CD4-positive, alpha-beta T cell treated with Interferon gamma for 1 hour (primary cell): Measurements from ENCODE around the gene MAPK9.

Experiments
- DNase-seq: peaks from one replicate; pipeline ENCODE4 v3.0.0-alpha.2; 2020

Gene MAPK9

DNA sequence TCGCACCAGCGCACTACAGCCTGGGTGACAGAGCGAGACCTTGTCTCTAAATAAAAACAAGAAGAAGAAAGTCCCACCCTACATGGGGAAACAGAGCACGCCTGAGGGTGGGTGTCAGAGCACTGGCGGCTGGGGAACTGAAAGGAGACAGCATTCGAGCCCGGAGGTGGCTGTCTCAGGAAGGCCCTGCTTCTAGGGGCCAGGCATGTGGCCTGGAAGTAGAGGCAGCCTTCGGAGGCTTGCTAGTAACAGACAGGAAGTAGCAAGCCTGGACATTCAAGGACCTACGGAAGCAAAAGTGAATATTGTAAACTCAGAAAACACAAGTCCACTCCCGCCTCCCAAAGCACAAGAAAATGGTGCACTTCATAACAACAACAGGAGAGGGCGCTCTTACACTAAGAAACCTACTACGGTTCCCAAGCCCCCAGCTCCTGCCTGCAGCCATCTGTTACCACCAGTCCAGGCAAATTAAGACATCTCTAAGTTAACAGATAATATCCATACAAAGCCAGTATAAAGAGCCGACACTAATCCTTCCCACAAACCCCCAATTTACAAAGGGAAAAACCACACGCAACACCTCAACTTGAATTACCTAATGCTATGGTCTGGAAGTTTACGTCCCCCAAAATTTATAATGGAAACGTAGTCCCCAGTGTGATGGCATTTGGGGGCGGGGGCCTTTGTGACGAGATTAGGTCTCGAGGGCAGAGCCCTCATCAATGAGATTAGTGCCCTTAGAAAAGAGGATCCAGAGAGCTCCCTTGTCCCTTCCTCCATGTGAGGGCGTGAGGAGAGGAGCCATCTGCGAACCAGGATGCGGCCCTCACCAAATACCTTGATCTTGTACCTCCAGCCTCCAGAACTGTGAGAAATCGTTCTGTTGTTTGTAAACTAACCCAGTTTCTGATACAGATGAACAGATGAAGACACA lies 90.6 kb downstream of the MAPK9 start:
- DNase-seq = no peak

DNA sequence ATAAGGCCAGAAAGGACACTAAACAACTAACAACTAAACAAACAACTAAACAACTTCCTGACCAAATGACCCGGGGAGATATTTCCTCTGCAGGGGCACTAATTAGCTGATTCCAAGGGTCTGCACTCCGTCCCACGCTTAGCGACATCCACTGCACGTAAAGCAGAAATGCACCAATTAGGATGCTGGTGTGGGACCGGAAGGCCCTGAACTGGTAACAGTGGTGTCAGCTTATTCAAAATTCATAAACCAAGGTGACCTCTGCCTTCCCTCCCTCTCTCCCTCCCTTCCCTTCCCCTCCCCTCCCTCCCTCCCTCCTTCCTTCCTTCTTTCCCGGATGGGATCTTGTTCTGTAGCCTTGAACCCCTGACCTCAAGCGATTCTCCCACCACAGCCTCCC lies 92.5 kb downstream of the MAPK9 start:
- no peak for DNase-seq

DNA sequence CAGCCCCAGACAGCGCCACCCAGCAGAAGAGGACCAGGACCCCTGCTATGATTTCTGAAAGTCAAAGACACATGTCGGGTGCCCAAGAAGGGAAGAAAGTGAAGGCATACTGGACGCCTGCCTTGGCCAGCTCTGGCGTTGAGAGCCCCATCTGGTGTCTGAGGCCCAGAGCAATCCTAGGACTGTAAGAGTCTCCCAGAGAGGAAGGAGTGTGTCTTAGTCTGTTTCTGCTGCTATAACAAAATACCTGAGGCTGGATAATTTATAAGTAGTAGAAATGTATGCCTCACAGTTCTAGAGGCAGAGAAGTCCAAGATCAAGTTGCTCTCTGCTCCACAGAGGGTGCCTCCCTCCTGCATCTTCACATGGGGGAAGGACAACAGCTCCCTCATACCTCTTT lies 93.7 kb downstream of the MAPK9 start:
- DNase-seq = no peak

DNA sequence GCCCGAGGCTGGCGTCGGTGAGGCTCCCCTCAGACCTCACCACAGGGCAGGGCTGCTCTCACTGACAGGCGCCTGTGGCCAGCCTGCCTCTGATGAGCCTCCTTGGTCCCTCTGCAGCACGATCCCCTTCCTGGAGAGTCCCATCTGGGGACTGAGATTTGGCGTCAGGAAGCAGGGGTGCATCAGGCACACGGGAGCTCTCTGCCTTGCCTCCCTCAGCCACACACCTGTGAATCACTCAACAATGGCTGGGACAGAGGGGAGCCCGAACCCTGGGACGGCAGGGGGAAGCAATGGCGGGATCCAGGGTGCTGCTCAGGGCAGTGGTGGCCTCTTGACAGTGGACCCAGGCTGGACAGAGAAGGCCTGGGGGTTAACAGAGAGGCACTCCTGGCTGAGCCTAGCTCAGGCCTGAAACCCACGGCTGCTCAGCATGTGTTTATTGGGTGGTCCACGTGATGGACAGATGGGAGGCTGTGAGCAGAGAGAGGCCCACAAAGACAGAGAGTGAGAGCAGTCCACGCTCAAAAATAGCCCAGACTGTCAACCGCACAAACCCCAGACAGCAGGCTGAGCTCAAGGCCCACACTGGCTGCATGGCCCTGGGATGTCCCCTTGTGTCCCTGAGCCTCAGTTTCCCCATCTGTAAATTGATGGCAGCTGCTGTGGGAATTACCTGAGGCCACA lies 94.7 kb downstream of the MAPK9 start:
- DNase-seq = no peak

DNA sequence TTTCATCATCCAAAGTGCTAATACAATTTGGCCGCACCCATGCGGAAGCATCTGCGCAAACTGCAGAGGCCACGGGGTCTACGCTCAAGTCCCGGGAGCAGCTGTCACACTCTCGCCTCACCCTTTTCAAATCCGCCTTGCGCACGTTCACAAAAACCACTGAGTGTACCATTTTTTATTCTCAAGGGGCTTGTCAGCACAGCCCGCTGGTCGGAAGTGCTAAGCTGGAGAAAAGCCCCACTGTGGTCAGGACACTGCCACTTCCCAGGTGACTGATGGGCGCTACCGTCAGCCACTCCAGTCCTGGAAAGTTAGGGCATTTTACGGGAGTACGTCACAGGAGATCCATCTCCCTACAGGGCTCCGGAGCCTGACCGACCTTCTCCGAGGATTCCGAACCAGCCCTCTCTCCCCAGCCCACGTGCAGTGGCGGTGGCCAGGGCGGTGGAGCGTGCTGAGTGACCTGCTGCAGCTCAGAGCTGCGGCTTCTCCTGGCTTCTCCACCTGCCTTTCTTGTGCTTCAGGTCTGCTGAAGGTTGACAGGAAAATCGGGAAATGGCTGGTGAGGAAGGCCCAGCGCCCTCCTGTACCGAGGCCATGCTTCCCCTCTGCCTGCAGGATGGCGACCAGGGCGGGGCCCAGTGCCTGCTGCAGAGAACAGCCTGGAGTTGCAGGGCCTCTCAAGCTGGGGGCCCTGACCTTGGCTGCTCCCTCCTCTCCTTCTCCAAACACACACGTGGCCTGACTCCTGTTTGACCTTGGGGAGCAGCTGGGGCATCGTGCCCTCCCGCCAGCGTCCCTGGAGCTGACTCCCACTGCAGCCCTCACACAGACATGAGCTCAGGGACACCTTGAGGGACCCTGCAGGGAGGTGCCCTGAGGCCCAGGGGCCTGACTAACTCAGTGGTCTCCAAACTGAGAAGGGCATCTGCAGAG lies 97.2 kb downstream of the MAPK9 start:
- DNase-seq = no peak

DNA sequence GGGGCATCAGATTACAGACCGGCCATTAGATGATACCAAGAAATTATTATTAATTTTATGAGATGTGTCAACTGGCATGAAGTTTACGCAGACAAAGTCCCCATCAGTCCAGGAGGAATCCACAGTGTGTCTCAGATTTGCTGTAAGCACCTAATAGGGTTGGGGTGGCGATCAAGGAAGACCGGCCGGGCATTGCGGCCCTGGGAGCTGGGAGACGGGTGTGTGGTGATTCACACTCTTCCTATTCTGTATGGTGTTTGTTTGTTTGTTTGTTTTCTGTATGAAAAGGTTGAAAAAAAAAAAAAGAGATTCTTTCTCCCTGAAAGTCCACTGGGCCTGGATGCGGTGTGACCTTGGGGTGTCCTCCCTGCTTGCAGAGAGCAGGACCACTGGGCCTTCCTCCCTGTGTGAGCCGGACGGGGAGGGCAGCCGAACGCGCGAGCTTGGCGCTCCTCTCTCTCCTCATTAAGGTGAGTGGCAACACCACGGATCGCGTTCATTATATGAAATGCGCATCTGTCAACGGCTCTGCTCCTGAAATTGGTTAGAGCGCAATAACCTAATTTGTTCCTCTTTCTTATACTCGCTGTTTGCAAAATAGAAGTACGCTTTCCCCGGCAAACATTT lies 98.0 kb downstream of the MAPK9 start:
- no peak for DNase-seq

DNA sequence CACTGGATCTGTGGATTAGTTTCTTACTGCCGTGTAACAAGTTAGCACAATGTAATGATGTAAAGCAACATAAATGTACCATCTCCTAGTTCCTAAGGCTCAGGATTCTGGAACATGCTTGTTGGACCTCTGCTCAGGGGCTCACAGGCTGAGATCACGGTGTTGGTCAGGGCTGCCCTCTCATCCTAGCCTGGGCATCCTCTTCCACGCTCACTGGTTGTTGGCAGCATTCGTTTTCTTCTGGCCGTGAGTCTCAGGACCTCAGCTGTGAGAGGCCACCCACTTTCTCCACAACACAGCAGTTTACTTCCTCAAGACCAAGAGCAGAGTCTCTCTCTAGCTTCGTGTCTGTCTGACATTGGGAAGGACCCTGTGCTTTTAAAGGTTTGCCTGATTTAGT lies 100.2 kb downstream of the MAPK9 start:
- DNase-seq = no peak

DNA sequence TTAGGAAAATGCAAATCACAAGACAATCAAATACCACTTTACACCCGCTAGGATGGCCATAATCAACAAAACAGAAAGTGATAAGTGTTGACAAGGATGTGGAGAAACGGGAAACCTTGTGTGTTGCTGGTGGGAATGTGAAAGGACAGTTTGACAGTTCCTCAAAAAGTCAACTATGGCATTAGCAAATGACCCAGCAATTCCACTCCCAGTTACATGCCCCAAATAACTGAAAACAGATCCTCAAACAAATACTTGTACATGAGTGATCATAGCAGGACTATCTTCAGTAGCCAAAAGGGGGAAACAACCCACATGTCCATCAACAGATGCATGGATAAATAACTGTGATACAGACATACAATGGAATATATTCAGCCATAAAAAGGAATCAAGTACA lies 104.1 kb downstream of the MAPK9 start:
- DNase-seq = no peak
